HFFc6 (cell line): ENCODE data around the gene NUAK1. TPM values are rescaled to one million over a fixed set of nuclear protein-coding genes. Genes with fewer than 3 reads are reported as not detected.

ENCODE experiments used
- DNase-seq: peaks from one replicate; pipeline ENCODE4 v3.0.0-alpha.2; 2018
- H3K27ac Mint-ChIP-seq: 2 replicates; pipeline ENCODE4 v1.8.0; 2020; ENCODE audit warnings: mild to moderate bottlenecking, mixed read lengths
- H3K27me3 Mint-ChIP-seq: 2 replicates; pipeline ENCODE4 v1.8.0; 2021; ENCODE audit warnings: mild to moderate bottlenecking, moderate library complexity, mixed read lengths; ENCODE audit not compliant: insufficient read depth
- H3K36me3 Mint-ChIP-seq: 2 replicates; pipeline ENCODE4 v1.8.0; 2021; ENCODE audit warnings: low read depth, mixed read lengths
- H3K4me1 Mint-ChIP-seq: 2 replicates; pipeline ENCODE4 v1.8.0; 2020; ENCODE audit warnings: low read depth, mixed read lengths
- H3K4me3 Mint-ChIP-seq: 2 replicates; pipeline ENCODE4 v1.8.0; 2020; ENCODE audit warnings: mild to moderate bottlenecking, moderate library complexity, mixed read lengths
- H3K9me3 Mint-ChIP-seq: 2 replicates; pipeline ENCODE4 v1.8.0; 2020; ENCODE audit warnings: mild to moderate bottlenecking, mixed read lengths
- CTCF ChIP-seq: fragments of 200-600 bp; sonication (generic); IDR thresholded peaks from 2 replicates; pipeline ENCODE4 v1.5.0; 2021; ENCODE audit warnings: antibody characterized with exemption, mild to moderate bottlenecking
- total RNA-seq, 6 experiments: library from RNA; stranded (reverse); fragmentation: NEBNext Ultra II Directional; extraction: Animal tissue kit (Norgen Biotek cat#: 25700); gene quantifications; 2 replicates in 1 of 6; 3 replicates in 5 of 6; pipeline ENCODE4 v1.2.3, GENCODE V29; 2021

The NUAK1 gene
- total RNA-seq, 6 experiments from 2014 or later: 11.0 to 37.3 (median 14.1) TPM

- no peaks in the 10 kb centered on the region for H3K27me3 Mint-ChIP-seq
- no peak for TF ChIP-seq CTCF
- H3K9me3 Mint-ChIP-seq: no peaks in the 10 kb centered on the region
- no peak for DNase-seq
- peak overlapping the region; percentile 44 for H3K4me3 Mint-ChIP-seq
- H3K27ac Mint-ChIP-seq: peak overlapping the region; percentile 79
- no peaks in the 10 kb centered on the region; the same call in 1 of the 2 replicates for H3K36me3 Mint-ChIP-seq
- peaks cover 87% of the 10 kb centered on the region for H3K4me1 Mint-ChIP-seq
Observed at GRCh38 chr12:106113446-106113823, 25.3 kb downstream of the NUAK1 start.

- Mint-ChIP-seq H3K27ac (peak overlapping the region; percentile 79), H3K4me1 (peaks cover 87% of the 10 kb centered on the region)
Observed at GRCh38 chr12:106113042-106113441, 25.7 kb downstream of the NUAK1 start.

GRCh38 chr12:106112145-106112821, 26.5 kb downstream of the NUAK1 start:
- Mint-ChIP-seq H3K27ac (peak overlapping the region; percentile 79), H3K4me1 (peaks cover 87% of the 10 kb centered on the region), H3K4me3 (no peak overlapping the region; the same call in 1 of the 2 replicates), H3K36me3 (no peaks in the 10 kb centered on the region; the same call in 1 of the 2 replicates), H3K27me3 (no peaks in the 10 kb centered on the region; the same call in 1 of the 2 replicates), H3K9me3 (no peaks in the 10 kb centered on the region)
- peak; percentile 21 for DNase-seq
- no peak for TF ChIP-seq CTCF

More at GRCh38 chr12:106113042-106113441, 25.7 kb downstream of the NUAK1 start:
- no peak for TF ChIP-seq CTCF
- peak overlapping the region; percentile 44 for H3K4me3 Mint-ChIP-seq
- no peaks in the 10 kb centered on the region for H3K9me3 Mint-ChIP-seq
- peak; percentile 62 for DNase-seq
- no peaks in the 10 kb centered on the region for H3K27me3 Mint-ChIP-seq
- H3K36me3 Mint-ChIP-seq: no peaks in the 10 kb centered on the region; the same call in 1 of the 2 replicates

GRCh38 chr12:106110626-106111300, 28.0 kb downstream of the NUAK1 start:
- Mint-ChIP-seq H3K36me3 (peaks cover 6% of the 10 kb centered on the region; the same call in 1 of the 2 replicates), H3K4me1 (peaks cover 90% of the 10 kb centered on the region), H3K9me3 (no peaks in the 10 kb centered on the region), H3K27me3 (no peaks in the 10 kb centered on the region; the same call in 1 of the 2 replicates), H3K4me3 (no peak overlapping the region), H3K27ac (no peak overlapping the region)
- TF ChIP-seq CTCF: no peak
- DNase-seq: no peak

- Mint-ChIP-seq H3K27me3 (no peaks in the 10 kb centered on the region; the same call in 1 of the 2 replicates), H3K36me3 (peaks cover 16% of the 10 kb centered on the region; the same call in 1 of the 2 replicates), H3K27ac (peak overlapping the region; percentile 2; the same call in 1 of the 2 replicates), H3K4me3 (no peak overlapping the region), H3K9me3 (no peaks in the 10 kb centered on the region), H3K4me1 (peaks cover 82% of the 10 kb centered on the region)
- TF ChIP-seq CTCF: no peak
- no peak for DNase-seq
Observed at GRCh38 chr12:106109168-106109910, 29.4 kb downstream of the NUAK1 start.
